Muscle layer of duodenum (tissue), 2 donors: ENCODE results near the gene PROB1.
"Not testable (repeated sequence)": the region's sequence is repeated elsewhere in the genome, so short reads cannot be mapped to it uniquely, and the experiment has no call there.

Experiments used
- H3K27ac ChIP-seq: one replicate; pipeline ENCODE4 v1.7.0; 2013; ENCODE audit warnings: mild to moderate bottlenecking, low read length
- H3K27me3 ChIP-seq: one replicate; pipeline ENCODE4 v1.7.0; 2013; ENCODE audit warnings: low read depth, mild to moderate bottlenecking, control low read depth, low read length
- H3K36me3 ChIP-seq, 2 donors: one replicate each; pipeline ENCODE4 v1.7.0; 2013; ENCODE audit warnings: low read length in 2 of 2, control low read depth in 1 of 2, mild to moderate bottlenecking in 1 of 2; ENCODE audit not compliant: insufficient read depth in 2 of 2, control insufficient read depth in 1 of 2
- H3K4me1 ChIP-seq, 2 donors: one replicate each; pipeline ENCODE4 v1.7.0; 2013; ENCODE audit warnings: low read length in 2 of 2, mild to moderate bottlenecking in 2 of 2, control low read depth in 1 of 2, moderate library complexity in 1 of 2; ENCODE audit not compliant: insufficient read depth in 2 of 2, control insufficient read depth in 1 of 2
- H3K4me3 ChIP-seq, 2 donors: one replicate each; pipeline ENCODE4 v1.7.0; 2013; ENCODE audit warnings: low read length in 2 of 2, low read depth in 1 of 2, mild to moderate bottlenecking in 1 of 2
- H3K9me3 ChIP-seq, 2 donors: one replicate each; pipeline ENCODE4 v1.7.0; 2013; ENCODE audit warnings: low read length in 2 of 2, control low read depth in 1 of 2, mild to moderate bottlenecking in 1 of 2; ENCODE audit not compliant: control insufficient read depth in 1 of 2
- donor health status: healthy.

Gene PROB1

GRCh38 chr5:139371482-139372435 is 23.1 kb downstream of the PROB1 start:
- Histone ChIP-seq H3K4me1 (peaks cover 0 to 6% of the 10 kb centered on the region in 2 donors), H3K9me3 (no peaks in the 10 kb centered on the region), H3K27ac (no peak overlapping the region), H3K27me3 (no peaks in the 10 kb centered on the region), H3K4me3 (no peak overlapping the region), H3K36me3 (peaks cover 22 to 47% of the 10 kb centered on the region in 2 donors)

- H3K4me1 ChIP-seq, result peaks cover 0 to 6% of the 10 kb centered on the region in 2 donors
- H3K27ac ChIP-seq, result no peak overlapping the region
- no peaks in the 10 kb centered on the region for H3K27me3 ChIP-seq
- no peak overlapping the region for H3K4me3 ChIP-seq
- H3K9me3 ChIP-seq, result no peaks in the 10 kb centered on the region
- peaks cover 34 to 71% of the 10 kb centered on the region in 2 donors for H3K36me3 ChIP-seq
Measured at GRCh38 chr5:139369181-139369580, 25.7 kb downstream of the PROB1 start.

GRCh38 chr5:139368613-139369012 is 26.3 kb downstream of the PROB1 start:
- Histone ChIP-seq H3K9me3 (no peaks in the 10 kb centered on the region), H3K4me3 (no peak overlapping the region), H3K36me3 (peaks cover 39 to 77% of the 10 kb centered on the region in 2 donors), H3K27ac (no peak overlapping the region), H3K27me3 (no peaks in the 10 kb centered on the region), H3K4me1 (peaks cover 0 to 1% of the 10 kb centered on the region in 2 donors)

GRCh38 chr5:139364466-139364865 is 30.4 kb downstream of the PROB1 start:
- Histone ChIP-seq H3K36me3 (peaks cover 31 to 55% of the 10 kb centered on the region in 2 donors), H3K27ac (no peak overlapping the region), H3K9me3 (no peaks in the 10 kb centered on the region)

GRCh38 chr5:139363937-139364336 is 31.0 kb downstream of the PROB1 start:
- Histone ChIP-seq H3K9me3 (no peaks in the 10 kb centered on the region), H3K4me3 (no peak overlapping the region), H3K27ac (no peak overlapping the region), H3K27me3 (no peaks in the 10 kb centered on the region), H3K36me3 (peaks cover 27 to 51% of the 10 kb centered on the region in 2 donors), H3K4me1 (peaks cover 0 to 4% of the 10 kb centered on the region in 2 donors)

More at GRCh38 chr5:139364466-139364865, 30.4 kb downstream of the PROB1 start:
- Histone ChIP-seq H3K4me1 (peaks cover 0 to 4% of the 10 kb centered on the region in 2 donors), H3K4me3 (no peak overlapping the region), H3K27me3 (no peaks in the 10 kb centered on the region)

GRCh38 chr5:139361835-139362429 is 33.0 kb downstream of the PROB1 start:
- Histone ChIP-seq H3K4me1 (peaks cover 0 to 4% of the 10 kb centered on the region in 2 donors), H3K4me3 (no peak overlapping the region), H3K36me3 (peaks cover 19 to 35% of the 10 kb centered on the region in 2 donors), H3K9me3 (no peaks in the 10 kb centered on the region), H3K27ac (no peak overlapping the region), H3K27me3 (no peaks in the 10 kb centered on the region)

- H3K27me3 ChIP-seq, result no peaks in the 10 kb centered on the region
- H3K4me1 ChIP-seq, result peaks cover 0 to 4% of the 10 kb centered on the region in 2 donors
- H3K9me3 ChIP-seq, result no peaks in the 10 kb centered on the region
- H3K4me3 ChIP-seq, result no peak overlapping the region
- no peak overlapping the region for H3K27ac ChIP-seq
- peaks cover 11 to 19% of the 10 kb centered on the region in 2 donors for H3K36me3 ChIP-seq
Measured at GRCh38 chr5:139360384-139360783, 34.5 kb downstream of the PROB1 start.

GRCh38 chr5:139358064-139358463 is 36.8 kb downstream of the PROB1 start:
- Histone ChIP-seq H3K4me3 (no peak overlapping the region), H3K9me3 (no peaks in the 10 kb centered on the region), H3K36me3 (peaks cover 0 to 6% of the 10 kb centered on the region in 2 donors), H3K4me1 (peaks cover 0 to 8% of the 10 kb centered on the region in 2 donors), H3K27me3 (no peaks in the 10 kb centered on the region), H3K27ac (no peak overlapping the region)

- H3K36me3 ChIP-seq, H3K4me1 ChIP-seq, H3K4me3 ChIP-seq, H3K27me3 ChIP-seq, H3K9me3 ChIP-seq, H3K27ac ChIP-seq: not testable (repeated sequence)
Measured at GRCh38 chr5:139355900-139356299, 39.0 kb downstream of the PROB1 start.

GRCh38 chr5:139354186-139354585 is 40.7 kb downstream of the PROB1 start:
- no peaks in the 10 kb centered on the region for H3K9me3 ChIP-seq
- H3K4me3 ChIP-seq, result no peak overlapping the region
- no peaks in the 10 kb centered on the region for H3K27me3 ChIP-seq
- peaks cover 0 to 5% of the 10 kb centered on the region in 2 donors for H3K4me1 ChIP-seq
- H3K27ac ChIP-seq, result no peak overlapping the region
- peaks cover 0 to 6% of the 10 kb centered on the region in 2 donors for H3K36me3 ChIP-seq

- not testable (repeated sequence) for H3K27ac ChIP-seq, H3K36me3 ChIP-seq
- peaks cover 6 to 25% of the 10 kb centered on the region in 2 donors for H3K4me1 ChIP-seq
Measured at GRCh38 chr5:139347863-139348262, 47.0 kb downstream of the PROB1 start.

More at GRCh38 chr5:139347863-139348262, 47.0 kb downstream of the PROB1 start:
- not testable (repeated sequence) for H3K4me3 ChIP-seq, H3K27me3 ChIP-seq, H3K9me3 ChIP-seq
